Amniotic epithelial cell (primary cell): Measurements from ENCODE around the gene PPP3R1.

Experiments used
- DNase-seq: peaks from one replicate; pipeline ENCODE4 v3.0.0-alpha.2; 2010; ENCODE audit warnings: low read depth

PPP3R1 gene, protein sequence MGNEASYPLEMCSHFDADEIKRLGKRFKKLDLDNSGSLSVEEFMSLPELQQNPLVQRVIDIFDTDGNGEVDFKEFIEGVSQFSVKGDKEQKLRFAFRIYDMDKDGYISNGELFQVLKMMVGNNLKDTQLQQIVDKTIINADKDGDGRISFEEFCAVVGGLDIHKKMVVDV

DNA sequence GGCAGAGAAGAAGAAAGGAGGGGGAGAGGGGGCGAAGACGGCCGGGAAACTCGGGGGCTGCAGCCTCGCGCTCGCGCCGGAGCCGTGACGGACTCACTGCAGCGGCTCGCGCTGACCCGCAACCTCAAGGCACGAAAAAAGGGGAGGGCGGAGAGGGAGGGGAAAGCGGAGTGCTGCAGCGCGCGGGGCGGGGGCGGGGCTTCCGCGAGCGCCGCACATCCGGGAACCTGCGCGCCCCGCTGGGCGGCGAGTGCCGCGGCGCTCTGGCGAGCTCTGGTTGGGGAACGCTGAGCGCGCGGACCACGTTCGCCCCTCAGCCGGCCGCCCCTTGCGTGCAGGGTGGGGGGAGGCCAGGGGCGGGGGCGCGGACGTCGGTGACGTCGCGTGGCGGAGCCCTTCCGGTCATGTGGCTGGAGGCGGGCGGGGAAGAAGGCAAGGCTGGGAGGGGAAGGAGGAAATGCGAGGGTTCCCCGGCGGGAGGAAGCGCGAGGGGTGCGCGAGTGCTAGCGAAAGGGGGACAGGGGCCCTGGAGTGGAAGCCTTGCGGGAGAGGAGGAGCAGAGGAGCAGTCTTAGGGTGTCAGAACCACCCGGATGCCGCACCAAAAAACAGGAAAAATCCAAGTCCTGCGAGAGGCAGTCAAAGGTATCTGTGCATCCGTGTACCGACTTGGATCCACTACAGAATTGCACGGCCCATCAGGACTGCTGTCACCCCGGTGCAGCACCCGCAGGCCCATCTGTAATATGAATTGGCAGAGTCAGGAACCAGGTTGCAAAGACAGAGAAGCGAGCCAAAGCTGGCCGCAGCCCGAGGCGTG is at the start of gene PPP3R1:
PPP3R1 (minus strand) TSS at position 133 of the 819 bp plus-strand sequence. CDS start 405 bp downstream, outside the sequence.
- peak; percentile 93 for DNase-seq

DNA sequence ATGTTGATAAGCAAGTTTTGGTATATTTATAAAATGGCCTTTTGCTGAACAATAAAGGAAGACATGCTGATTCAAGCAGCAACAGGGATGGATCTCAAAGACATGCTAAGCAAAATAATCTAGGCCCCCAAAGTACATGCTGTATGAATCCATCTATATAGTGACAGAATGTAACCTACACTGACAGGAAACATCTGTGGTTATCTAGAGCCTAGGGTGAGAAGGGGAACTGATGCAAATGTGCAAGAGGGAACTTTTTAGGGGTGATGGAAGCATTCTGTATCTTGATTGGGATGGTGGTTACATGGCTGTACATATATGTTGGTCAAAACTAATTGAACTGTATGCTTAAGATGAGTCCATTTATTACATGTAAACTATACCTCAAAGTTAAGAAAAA is 43.2 kb upstream of the PPP3R1 start:
- DNase-seq: no peak

DNA sequence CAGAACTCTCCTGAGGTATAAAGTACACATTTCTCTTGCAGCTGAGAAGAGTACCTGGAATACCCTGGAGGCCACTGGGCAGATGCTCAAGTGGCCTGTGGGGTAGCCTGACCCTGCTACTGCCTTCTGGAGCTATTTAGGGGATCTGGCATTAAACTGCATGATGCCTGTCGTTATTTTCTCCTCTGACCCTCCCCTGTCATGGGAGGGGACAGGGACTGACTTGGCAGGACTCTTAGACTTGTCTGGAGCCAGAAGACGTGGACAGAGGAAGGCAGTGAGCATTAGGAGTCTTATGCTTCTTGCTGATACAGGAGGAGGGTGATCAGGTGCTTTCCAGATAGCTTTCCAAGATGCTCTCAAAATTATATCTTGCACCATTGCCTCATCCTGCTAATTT is 42.6 kb upstream of the PPP3R1 start:
- no peak for DNase-seq

DNA sequence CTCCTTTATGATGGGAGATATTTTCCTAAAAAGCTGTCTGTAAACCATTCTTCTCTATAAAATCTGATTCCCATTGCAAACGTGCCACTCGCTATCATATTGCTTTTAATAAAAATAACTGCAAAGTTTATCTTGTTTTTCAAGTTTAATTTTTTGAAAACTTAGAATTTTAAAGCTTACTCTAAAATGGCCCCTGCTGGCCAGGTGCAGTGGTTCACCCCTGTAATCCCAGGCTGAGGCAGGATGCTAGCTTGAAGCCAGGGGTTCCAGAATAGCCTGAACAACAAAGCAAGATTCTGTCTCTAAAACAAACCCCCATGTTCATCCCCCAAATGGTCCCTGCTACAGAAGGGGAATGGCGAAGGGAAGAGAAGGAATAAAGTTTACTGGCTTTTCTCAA is 41.9 kb upstream of the PPP3R1 start:
- DNase-seq: no peak

DNA sequence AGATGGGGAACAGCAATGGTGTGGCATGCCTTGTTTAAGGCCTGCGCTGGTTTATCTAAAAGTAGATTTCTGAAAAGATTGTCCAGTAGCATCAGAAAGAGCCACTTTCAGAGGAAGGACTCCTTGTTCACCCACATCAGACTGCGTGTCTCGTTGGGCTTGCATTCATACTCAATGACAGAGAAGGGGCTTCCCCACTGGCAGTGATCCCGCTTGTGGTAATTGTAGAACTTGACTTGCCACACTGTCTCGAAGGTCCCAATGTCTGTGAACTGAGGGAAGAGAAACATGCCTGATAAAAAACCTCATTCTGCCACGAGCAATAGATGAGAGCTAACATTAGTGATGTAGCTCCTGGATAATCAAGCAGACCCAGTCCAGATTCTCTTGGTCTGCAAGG is 41.4 kb upstream of the PPP3R1 start:
- DNase-seq: no peak

DNA sequence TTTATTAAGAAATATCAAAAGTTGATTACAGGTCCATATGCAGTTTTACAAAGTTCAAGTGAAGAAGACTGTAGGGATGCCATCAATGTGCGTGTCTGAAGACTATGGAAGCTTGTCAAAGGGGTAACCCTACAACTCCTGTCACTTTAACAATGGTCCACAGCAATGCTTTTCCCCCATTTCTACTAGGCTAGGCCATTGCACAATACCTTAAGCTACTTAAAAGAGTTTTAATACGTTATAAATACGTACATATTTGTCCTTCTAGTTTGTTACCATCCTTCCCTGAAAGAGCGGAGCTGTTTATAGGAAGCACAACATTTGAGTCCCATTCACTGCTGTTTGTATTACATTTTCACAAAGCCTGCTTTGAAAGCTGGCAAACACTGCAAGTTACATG is 40.7 kb upstream of the PPP3R1 start:
- DNase-seq: no peak

DNA sequence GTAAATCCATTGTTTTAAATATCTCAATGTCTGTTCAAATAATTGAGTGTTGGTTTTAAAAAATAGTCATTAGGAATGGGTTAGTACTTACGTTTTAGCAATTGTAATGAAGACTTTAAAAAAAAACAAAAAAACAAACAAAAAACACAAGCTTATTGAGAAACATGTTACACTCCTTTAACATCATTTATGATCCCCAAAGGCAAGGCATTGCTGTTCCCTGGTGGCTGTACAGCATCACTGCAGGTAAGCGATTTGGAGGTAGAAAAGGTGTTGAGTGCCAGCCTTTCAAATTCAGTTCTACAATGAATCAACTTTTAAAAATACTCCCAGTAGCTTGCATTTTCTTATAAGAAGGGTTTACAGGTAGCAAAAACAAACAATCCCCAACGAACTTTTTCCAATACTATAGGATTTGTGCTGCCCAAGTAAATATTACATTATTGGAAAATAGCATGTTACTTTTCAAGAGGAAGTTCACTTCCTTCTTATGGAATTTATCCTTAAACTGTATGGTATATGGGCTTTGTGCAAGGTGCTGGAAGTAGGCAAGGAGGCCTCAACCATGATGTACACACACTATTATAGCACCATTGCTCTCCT is 39.9 kb upstream of the PPP3R1 start:
- DNase-seq: peak; percentile 36

DNA sequence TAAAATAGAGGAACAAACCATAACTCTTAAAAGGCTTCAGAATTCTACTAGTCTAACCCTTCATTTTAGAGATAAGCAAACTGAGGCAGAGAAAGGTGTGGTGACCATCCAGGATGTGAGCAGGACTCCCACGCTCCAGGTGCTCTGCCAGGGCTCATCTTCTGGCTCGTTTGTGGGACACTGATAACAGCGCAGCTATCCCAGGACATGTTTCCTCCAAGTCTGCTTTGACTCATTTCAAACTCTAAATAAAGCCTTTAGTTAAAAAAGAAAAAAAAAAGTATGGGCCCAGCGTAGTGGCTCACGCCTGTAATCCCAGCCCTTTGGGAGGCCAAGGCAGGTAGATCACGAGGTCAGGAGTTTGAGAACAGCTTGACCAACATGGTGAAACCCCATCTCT is 39.0 kb upstream of the PPP3R1 start:
- DNase-seq: no peak

DNA sequence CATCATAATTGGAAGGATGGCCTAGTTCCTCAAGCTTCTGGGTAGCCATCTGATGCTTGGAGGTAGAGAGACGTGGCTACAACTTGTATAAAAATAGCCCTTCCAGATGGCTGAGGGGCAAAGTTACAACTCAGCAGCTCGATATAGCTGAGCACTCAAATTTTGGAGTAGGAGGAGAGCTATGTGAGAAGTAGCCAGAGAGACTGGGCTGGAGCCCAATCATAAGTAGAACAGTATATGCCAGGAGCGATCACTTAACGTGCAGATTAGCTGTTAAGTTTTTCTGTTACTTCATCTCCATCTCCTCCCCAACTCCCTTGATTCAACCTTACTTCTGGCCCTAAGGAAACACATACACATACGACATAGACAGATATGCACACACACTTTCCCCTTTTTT is 38.6 kb upstream of the PPP3R1 start:
- no peak for DNase-seq

DNA sequence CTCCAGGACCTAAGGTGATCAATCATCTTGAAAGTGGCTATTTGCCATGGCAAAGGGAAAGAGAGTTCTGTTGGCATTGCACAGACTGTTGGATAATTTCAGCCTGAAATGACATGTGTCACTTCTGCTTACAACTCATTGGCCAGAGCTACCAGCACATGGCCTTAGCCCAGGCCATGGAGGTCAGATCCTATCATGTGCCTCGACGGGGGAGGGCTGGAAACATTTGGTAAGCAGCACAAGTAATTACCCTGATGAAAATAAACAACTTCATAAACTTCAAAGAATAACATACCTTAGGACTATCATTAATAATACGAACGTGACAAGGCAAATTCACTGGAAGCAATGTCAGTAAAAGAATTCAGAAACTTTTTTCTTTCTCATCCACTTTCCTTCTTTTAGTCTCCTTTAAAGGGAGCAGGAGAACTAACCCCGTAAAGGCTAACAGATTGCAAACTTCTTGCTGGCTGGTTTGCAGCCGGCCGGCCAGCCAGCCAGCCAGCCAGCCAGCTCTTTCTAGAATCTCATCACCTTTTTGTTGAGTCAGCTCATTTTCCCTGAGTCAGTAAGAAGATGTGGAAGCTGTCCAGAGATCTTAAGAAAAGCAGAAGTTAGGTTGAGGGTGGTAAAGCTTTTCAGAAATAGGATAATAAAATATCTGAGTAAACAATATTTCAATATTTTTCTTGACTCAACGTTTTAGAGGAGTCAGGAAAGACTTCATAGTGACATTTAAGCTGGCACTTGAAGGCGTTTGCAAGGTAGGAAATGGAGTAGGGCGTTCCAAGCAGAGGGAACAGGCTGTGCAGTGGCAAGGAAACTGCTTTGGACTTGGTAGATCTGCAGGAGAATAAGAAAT is 35.5 kb upstream of the PPP3R1 start:
- DNase-seq: peak; percentile 57

DNA sequence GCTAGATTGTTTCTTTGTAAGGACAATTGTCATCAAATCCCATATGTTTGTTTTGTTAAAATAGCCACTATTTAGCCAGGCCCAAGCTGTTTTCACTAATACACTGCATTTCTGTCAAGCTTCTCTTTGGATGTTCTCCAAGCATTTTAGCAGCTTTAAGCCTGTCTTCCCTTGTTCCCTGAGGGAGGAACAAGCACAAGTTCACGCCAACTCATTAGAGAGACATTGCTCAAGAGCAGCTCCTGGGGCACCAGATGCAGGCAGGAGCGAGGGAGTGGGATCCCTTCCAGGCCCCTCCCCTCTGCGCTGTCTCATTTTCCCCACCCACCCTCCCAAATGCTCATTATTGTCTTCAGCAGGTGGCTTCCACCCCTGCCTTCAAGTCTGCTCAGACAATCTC is 32.6 kb upstream of the PPP3R1 start:
- peak; percentile 28 for DNase-seq

DNA sequence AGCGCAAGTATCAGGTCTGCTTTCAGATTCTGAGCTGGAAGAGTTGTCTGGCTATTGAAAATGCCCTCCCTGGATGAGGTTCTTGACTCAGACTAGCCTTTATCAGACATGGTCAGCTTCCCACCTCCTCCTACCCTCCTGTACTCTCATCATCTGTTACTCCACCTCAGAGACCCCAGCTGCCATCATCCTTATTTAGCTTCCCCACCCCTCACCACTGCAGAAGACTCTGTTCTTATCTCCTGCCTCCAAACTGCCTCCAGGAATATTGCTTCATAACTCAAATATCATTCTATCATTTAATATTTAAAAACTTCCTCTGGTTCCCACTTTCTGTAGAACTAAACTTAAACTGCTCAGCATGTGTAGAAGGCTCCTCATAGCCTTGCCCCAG is 31.1 kb upstream of the PPP3R1 start:
- no peak for DNase-seq

DNA sequence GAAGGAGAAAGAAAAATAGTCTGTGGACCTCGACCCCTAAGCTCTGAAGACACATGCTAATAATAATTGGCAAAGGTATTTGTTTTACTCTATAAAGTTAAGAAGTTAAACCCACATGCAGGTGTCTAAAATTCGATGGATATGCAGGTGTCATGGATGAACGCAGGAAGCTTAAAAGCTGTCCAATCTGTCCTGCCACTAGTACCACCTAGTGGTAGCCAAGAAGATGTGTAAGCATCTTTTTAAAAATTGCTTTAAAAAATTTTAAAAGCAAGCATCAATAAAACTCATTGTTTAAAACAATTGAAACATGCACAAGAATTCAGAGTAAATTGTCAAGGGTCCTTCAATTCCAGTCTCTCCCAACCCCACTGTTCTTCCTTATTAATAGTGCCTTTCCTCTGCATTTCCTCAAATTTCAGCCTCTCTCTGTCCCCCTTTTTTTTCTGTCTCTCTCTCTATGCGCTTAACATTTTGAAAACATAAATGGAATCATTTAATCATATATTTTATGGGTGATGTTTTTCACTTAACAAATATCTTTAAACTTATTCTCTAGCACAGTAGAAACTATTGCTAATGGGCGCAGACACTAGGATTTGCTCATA is 30.6 kb upstream of the PPP3R1 start:
- peak; percentile 52 for DNase-seq

DNA sequence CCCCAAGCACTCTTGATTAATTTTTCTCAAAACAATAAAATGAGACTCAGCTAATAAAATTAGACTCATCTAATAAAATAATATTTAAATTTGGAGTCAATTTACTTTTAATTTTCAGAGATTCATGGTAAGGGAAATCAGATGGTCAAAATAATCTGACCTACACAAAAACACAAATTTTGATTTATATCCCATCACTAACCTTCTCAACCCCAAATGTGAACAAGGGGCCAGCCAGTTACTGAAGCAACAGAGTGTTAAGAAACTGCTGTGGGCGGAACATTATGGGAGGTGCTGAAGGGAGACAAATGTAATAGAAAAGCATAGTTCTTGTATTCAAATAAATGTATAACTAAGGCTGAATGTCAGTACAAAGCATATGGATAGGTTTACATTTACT is 28.5 kb upstream of the PPP3R1 start:
- no peak for DNase-seq

DNA sequence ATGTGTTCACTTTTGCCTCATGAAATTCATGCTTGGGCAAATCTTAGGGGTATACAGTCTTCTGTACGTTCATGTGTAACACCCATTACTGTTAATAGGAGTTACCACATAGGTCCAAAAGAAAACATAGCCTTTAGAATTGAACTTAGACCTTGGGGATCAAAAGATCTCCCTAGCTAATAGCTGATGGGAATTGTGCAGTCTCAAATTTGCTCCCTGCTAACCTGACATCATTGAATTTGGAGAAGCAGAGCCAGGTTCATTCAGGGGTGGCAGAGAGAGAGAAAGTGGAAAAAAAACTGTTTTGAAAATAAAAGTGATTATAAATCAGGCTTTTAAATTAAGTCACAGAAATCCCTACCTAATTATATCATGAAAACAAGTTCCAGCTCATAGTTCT is 28.0 kb upstream of the PPP3R1 start:
- DNase-seq: no peak

DNA sequence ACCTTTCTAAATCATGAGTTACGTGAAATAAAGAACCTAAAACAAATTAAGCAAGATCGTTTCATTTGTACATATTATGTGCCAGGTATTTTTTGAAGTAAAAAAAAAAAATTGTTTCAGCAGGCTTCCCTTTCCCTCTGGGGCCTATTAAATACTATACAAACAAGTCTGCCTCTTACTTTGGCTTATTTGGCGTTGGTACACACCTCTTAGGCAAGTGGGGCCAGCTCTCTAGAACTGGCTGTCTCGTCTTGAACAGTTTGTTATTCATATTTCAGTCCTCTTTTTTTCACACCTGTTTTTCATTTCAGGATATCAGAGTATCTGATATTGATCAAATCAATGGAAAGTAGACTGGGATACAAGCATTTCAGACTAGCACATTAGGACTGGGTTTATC is 27.4 kb upstream of the PPP3R1 start:
- DNase-seq: no peak

DNA sequence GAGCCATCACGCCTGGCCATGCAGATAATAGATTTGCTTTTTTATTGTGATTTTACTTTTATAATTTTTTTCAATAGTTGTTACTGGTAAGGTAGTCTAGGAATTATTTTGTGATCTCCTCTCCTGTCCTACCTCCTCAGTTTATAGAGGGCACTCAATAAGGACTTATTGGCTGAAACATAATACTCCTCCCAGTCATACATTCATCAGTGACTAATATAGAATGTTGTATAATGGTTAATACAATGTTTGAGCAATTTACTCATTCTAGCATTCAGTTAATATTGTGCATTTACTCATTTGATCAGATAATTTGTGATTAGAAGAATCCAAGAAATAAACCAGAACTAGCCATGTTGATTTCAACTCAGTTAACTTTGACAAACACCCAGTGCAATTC is 25.8 kb upstream of the PPP3R1 start:
- DNase-seq: no peak

DNA sequence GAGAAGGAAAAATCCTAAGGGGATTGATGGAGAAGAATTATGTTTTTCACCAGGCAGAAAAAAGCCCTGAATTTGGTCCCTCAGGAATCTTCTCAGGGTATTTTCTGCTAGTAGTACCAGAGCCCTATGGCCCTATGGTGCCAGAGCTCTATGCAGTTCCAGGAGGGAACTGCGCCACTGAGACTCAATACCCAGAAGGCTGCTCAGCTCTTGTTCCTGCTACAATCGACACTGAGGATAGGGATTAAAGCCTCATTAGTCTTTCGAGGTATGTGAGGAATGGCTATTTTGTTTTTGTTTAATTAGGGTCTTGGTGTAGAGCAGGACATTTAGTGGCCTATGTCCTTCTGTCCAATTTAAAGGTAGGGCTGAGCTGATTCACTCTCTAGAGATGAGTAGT is 21.7 kb upstream of the PPP3R1 start:
- DNase-seq: no peak

DNA sequence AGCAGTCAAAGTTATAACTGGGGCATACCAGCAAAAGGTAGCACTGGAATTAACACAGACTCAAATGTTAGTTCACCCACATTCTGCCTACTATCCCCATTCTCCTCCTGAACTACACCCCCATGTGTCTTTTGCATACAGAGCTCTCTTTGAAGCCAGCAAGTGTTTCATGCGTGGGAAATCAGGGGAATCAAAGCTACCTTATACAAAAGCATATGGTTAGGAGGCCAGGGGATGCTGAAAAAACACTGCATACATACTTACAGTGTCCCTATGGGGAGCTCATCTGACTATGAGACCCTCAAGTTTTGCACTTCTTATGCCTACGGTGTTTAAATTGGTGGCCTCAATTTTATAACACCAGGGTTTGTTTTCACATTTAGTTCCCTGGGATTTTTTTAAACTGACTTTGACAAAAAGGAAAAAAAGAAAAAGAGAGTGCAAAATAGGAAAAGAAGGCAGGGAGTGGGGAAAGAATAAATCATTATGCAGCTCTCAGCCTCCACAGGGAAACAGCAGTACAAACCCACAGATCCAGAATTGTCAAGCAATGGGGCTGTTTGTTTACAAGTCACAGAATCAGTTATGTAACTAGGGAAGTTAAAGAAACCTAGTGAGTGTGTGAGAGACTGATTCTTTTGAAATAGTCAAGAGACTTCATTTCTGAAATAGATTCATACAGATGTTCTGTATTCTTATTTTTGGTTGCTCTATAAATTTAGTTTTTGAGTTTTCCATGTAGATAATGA is 20.1 kb upstream of the PPP3R1 start:
- no peak for DNase-seq

DNA sequence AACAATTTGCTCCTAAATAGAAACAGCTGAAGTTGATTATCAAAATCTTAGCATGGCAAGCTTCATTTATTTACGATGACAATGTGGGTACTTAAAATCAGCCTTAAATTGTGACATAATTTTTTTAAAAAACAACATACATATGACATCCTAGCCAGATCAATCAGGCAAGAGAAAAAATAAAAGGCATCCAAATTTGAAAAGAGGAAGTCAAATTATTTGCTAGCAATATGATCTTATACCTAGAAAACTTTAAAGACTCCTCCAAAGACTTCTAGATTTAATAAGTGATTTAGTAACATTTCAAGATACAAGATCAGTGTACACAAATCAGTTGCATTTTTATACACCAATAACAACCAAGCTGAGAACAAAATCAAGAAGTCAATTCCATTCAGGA is 14.3 kb upstream of the PPP3R1 start:
- DNase-seq: no peak

DNA sequence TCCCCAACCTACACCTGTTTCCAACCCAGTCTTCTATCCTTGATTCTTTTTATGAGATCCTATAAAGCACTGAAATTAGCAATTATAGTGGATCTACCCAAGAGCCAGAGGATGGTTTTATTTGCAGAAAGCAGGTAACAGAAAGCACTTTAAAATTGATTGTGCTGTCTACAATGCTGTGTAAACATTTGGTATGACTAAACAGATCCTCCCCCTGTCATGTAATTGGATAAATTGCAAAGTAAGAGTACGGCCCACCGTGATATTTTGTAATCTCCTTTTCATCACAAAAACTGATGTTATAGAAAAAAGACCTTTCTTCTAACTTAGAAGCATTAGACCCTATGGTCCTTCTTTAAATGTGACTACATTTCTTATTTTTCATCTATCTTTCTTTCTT is 11.3 kb upstream of the PPP3R1 start:
- no peak for DNase-seq
